Stimulated activated CD4-positive, alpha-beta T cell treated with anti-CD3 and anti-CD28 coated beads, Interleukin-1b, Interleukin-23, amount 100 ng/mL, for 4 hours (primary cell): ENCODE measurements around the gene PTP4A1.
A peak's percentile ranks its signal among the peaks of the same experiment; 100 is the strongest.
"Not testable (repeated sequence)": the region's sequence is repeated elsewhere in the genome, so short reads cannot be mapped to it uniquely, and the experiment has no call there.

ENCODE experiments used
- DNase-seq, 2 donors: peaks; one replicate each; pipeline ENCODE4 v3.0.0-alpha.2; 2020; ENCODE audit warnings: low read depth in 2 of 2

The PTP4A1 gene

GRCh38 chr6:63572044-63572746, at the start of gene PTP4A1, which contains the start of gene LOC128125822:
TSS of gene PTP4A1 (plus strand) at chr6:63572480. CDS start at chr6:63576881, 4,401 bp downstream.
TSS of gene LOC128125822 (plus strand) at chr6:63572480.
- peak; percentile 93 to 96 for DNase-seq

DNA sequence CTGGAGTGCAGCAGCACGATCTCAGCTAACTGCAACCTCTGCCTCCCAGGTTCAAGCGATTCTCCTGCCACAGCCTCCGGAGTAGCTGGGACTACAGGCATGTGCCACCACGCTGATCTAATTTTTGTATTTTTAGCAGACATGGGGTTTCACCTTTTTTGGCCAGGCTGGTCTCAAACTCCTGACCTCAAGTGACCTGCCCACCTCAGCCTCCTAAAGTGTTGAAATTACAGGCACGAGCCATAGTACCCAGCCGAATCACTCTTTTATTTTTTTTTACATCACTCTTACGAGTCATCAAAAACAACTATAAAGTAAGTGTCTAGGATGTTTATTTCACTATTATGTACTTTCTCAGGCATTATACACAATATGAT, 49.4 kb upstream of the PTP4A1 start:
- not testable (repeated sequence) for DNase-seq

DNA sequence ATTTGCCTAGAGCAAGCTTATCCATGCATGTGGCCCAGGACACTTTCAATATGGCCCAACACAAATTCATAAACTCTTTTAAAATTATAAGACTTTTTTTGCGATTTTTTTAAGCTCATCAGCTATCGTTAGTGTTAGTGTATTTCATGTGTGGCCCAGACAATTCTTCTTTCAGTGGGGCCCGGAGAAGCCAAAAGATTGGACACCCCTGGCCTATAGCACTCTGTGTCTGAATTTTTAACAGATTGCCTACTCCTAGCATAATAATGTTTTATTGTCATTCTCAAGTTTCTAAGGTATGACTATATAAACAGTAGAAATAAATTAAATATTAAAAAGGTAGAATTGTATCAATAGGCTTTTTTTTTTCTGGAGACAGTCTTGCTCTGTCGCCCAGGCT, 48.6 kb upstream of the PTP4A1 start:
- no peak for DNase-seq

DNA sequence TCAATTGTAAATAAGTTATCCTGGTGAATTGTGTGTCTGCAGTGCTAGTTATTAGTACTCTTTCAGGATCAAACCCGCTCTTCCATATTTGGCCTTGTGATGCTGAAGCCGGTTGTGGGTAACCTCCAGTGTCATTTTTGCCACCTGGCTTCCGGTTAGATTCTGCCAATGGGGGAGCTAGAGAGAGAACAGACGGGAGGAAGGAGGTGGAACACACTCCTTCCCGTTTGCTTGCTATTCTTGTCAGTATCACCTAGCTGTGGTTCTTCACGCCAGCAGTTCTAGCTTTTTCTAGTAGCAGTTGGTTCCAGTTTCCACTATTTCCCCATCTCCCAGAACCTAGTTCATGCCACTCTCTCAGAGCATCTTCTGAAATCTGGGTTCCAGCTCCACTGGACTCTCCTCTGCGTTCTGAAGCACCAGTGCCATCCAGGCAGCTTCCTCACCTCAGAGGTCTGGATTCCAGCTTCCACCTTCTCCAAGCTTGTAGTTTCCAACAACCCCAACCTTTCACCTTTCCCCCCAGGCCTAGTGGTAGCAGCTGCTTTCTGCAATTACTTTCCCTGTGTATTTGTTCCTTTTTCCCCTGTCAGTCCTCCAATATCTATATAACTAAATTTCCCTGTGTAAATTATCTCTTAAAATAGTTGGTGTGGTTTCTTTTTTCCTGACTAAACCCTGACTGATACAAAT, 46.9 kb upstream of the PTP4A1 start:
- no peak for DNase-seq

DNA sequence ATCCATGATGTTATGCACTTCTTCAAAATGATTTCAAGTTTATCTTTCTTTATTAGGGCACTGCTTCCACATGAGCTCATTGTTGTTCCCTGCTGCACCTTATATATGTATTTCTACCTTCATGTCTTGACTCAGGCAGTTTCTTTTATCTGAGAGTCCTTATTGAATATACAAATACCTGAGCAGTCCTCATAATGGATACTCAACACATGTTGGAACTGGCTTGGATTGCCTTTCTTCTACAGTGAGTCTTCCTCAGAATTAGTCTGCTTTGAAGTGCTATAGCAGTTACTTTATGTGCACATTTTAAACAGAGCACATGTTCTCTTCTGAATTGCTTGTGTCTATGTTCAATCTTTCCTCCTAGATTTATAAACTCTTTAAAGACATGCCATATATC, 45.3 kb upstream of the PTP4A1 start:
- no peak for DNase-seq

DNA sequence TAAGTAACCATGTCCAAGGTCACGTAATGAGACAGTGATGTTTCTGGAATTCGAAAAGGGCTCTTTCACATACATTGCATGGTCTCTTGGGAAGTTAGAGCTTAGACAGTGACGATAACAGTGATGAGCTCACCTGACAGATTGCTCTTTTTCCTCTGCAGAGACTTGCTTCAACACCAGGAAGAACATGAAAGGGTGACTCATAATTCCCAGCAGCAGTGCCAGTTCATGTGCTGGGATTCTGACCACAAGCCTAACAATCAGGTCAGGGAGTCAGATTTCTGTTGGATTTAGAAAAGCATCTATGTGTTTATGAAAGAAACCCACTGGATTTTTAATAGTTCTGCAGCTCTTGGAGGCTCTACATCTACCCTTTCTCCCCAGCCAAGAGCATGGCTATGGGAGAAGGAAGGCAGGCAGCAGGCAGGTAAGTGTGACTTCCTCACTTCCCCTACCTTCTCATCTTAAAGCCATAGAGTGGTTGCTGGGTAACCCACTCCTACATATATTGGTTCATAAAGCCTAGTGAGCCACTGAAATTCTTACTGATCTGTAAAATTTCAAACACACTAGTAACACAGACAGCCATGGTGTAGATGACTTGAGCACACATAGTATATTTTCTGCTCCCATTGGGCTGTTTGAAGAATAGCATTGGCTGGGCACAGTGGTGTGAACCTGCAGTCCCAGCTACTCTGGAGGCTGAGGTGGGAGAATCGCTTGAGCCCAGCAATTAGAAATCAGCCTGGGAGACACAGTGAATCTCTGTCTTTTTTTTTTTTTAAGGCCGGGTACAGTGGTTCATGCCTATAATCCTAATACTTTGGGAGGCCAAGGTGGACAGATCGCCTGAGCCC, 44.4 kb upstream of the PTP4A1 start:
- DNase-seq, result no peak

DNA sequence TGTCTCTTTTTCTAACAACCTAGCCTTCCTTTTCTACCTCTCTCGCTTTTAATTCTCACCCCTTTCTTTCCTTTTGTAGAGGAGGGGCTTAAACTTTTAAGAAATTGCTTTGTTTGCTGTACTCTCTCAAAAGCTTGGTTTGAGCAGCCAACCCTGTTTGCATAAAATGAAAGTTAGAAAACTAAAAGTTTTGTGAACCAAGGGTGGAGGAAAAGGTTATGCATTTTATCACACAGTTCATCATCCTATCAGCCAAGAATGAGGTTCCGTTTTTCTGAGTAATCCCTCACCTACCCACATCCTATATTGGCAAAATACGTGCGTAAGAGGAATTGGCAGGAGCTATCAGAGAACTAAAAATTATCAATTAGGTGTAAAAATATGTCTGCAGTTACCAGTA, 42.8 kb upstream of the PTP4A1 start:
- DNase-seq, result no peak

- DNase-seq, result no peak
These were observed 42.1 kb upstream of the PTP4A1 start for GRCh38 chr6:63530182-63530581.

DNA sequence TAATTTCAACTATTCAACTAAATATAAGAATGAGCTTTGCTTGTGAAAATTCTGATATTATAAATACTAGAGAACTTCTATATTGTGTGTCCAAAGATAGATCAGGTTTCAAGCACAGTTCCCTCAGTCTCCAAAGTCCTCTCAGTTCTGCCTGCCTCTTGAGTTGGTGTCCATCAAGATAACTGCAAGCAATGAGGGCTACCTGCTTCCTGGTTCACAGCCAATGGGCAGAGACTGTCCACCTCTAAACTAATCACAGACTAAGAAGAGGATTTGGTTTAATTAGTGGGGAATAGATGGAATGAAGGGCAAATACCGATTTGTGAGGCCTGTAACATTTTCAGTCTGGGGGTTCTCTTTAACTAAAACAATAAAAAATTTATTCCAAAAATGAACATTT, 41.3 kb upstream of the PTP4A1 start:
- no peak for DNase-seq

DNA sequence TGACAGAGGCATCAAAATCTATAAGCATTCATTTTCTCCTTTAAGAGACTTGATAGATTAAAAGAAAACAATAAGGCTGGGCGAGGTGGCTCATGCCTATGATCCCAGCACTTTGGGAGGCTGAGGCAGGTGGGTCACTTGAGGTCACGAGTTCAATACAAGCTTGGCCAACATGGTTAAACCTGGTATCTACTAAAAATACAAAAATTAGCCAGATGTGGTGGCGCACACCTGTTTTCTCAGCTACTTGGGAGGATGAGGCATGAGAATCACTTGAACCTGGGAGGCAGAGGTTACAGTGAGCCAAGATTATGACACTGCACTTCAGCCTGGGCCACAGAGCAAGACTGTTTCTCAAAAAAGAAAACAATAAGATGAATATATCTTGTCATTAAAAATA, 39.3 kb upstream of the PTP4A1 start:
- no peak for DNase-seq

DNA sequence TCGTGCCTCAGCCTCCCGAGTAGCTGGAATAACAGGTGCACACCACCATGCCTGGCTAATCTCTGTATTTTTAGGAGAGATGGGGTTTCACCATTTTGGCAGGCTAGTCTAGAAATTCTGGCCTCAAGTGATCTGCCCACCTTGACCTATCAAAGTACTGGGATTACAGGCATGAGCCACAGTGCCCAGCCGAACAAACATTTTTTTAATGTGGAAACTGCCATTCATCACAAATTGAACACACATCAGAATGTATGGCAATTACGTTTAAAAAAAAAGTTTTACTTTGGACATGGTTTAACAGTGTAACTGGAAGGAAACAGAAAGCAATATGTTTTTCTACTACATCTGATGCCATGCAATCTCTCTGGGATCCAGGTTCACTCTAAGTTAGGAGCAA, 38.3 kb upstream of the PTP4A1 start:
- no peak for DNase-seq

GRCh38 chr6:63537201-63537958, 34.9 kb upstream of the PTP4A1 start:
- DNase-seq, result no peak

GRCh38 chr6:63537959-63538300, 34.4 kb upstream of the PTP4A1 start:
- no peak for DNase-seq

DNA sequence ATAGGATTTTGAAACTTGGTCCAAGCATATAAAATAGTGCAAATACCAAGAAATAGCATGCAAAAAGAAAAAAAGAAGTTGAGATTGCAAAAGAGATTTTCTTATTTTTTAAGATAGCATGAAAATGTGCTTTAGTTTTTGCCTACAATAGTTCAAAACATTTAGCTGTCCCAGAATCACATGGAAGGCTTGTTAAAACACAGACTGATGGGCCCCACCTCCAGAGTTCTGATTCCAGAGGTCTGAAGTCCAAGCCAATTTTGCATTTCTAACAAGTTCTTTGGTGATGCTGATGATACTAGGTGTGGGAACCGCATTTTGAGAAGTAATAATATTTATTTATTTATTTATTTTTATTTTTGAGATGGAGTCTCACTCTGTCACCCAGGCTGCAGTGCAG, 33.7 kb upstream of the PTP4A1 start:
- no peak for DNase-seq

- no peak for DNase-seq
These were observed 29.3 kb upstream of the PTP4A1 start for GRCh38 chr6:63543001-63543400.

GRCh38 chr6:63543982-63544381, 28.3 kb upstream of the PTP4A1 start:
- no peak for DNase-seq

DNA sequence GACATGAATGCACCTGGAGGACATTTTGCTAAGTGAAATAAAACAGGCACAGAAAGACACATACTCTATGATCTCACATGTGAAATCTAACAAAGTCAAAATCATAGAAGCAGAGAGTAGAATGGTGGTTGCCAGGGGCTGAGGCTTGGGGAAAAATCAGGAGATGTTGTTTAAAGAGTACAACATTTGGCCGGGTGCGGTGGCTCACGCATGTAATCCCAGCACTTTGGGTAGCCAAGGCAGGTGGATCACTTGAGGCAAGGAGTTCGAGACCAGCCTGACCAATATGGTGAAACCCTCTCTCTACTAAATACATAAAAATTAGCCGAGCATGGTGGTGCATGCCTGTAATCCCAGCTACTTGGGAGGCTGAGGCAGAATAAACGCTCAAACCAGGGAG, 26.0 kb upstream of the PTP4A1 start:
- no peak for DNase-seq

DNA sequence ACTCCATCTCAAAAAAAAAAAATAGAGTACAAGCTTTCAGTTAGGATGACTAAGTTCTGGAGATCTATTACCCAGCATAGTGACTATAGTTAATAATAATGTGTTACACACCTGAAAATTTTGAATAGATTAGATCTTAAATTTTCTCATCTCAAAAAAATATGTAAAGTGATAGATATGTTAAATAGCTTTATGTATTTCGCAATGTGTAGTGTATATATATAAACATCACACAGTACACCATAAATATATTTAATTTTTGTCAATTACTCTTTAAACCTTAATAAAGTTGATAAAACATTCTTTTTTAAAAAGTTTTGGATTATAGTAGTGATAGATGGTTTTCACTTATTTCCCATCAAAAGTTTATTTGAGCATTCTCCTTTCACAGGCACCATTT, 25.6 kb upstream of the PTP4A1 start:
- DNase-seq, result no peak

DNA sequence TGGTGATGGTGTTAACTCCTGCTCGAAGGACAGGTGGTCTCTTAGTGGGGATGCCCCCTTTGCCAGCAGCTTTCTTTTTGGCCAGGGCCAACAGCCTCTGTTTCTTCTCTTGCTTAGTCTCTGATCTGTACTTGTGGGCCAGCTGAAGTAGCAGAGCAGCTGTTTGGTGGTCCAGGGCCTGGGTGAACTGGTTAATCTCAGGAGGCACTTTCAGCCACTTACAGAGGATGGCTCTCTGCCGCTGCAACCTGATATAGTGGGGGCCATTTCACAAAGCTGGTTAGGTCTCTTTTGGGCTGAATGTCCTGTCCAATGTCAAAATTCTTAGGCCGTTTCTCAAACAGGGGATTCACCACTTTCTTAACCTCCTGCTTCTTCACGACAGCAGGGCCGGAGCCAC, 23.2 kb upstream of the PTP4A1 start:
- no peak for DNase-seq

DNA sequence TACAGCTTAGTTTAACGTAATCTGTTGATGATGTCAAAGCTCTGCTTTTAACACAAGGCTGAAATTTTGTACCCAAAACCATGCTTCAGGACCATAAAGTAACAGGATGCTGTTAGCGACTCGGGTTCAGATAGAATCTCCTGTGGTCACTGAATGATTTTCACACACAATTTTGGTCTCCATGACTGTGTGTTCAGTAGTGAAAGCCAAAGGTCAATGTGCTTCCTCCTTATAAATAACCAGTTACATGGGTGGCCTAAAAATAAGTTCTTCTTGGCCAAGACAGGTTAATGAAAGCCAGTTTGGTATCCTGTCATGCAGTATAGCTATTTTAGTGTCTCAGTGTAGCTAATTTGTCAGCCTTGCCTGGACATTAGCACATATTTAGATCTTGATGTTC, 19.1 kb upstream of the PTP4A1 start:
- no peak for DNase-seq

DNA sequence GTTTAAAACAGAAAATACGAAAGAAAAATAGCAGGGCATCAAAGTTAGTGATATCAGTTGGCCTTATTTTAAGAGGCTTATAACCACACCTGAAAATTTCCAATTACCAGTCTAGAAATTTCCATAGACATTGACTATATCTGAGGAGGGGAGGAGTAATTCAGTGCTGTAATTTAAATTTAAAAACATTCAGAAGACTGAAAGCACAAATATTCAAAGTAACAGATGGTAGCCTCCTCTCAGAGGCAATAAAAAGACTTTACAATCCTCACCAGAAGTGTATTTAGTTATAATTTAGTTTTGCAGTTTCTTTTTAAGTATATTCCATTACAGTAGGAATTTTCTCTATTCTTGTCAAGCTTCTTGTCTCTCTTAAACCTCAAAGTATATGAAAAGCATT, 18.4 kb upstream of the PTP4A1 start:
- no peak for DNase-seq

DNA sequence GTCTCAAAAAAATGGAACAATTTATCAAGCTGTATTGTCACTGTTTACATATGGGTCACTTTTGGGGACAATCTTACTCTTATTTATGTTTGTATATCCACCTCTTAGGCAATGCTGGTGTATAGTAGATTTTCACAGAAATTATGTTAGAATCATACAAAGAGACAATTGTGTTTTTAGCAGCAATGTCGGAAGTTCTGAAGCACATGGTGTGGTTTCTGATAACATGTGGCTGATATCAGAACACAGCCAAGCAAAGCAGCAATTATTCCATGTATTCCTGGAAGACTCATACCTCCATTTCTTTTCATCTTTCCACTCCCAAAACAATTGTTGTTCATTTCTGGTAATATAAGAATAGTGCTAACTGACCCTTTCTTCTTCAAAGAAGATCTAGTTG, 17.5 kb upstream of the PTP4A1 start:
- no peak for DNase-seq
